K562 treated with DMSO at 1 percent for 12 hours (cell line): Measurements from ENCODE around the gene FMNL2. TPM values are rescaled to one million over a fixed set of nuclear protein-coding genes. Genes with fewer than 3 reads are reported as not detected.

ENCODE experiments used
- total RNA-seq: library from RNA; unstranded; fragments of 300-600 nt; gene quantifications from 2 replicates; pipeline ENCODE4 v1.2.3, GENCODE V29; 2022; ENCODE audit not compliant: insufficient read depth

FMNL2 gene
- total RNA-seq, result 0.32 TPM in 1 of 2 replicates, not detected in the other

DNA sequence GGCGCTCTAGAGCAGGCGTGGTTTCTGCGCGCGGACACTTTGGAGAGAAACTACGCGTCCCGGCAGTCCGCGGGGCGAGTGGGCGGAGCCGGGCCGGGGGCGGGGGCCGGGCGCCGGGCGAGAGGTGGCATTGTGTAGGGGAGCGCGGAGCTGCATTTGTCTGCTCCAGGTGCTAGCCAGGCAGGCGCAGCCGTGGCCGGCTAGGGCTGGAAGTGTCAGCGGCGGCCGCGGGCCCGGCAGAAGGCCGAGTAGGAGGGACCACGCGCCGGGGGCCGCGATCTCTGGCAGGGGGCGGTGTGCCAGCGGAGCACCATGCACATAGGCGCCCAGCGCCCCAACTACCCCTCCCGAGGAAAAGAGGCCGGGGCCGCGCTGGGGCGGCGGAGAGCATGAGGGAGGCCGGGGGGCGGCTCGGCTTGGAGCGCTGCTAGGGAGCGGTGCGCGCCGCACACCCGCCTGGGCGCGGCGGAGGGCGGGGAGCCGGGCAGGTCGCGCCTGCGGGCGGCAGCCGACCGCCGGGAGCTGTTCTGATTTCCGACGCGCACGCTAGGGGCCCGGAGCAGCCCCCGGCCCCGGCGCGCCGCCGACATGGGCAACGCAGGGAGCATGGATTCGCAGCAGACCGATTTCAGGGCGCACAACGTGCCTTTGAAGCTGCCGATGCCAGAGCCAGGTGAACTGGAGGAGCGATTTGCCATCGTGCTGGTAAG lies at the start of gene FMNL2:
Gene FMNL2, plus strand, starts transcription at position 159 of the 710 bp plus-strand sequence.

Other genes with a start within 250 kb of the FMNL2 start
- gene CACNB4, start 236.1 kb upstream of the FMNL2 start, total RNA-seq, result 0.10 TPM in 1 of 2 replicates, not detected in the other
- 2.5 and 13.2 TPM in 2 replicates for gene STAM2, start 159.4 kb upstream of the FMNL2 start, total RNA-seq